HCT116 (cell line): ENCODE data around the gene RPLP1. TPM values are rescaled to one million over a fixed set of nuclear protein-coding genes. Genes with fewer than 3 reads are reported as not detected.
A peak's percentile ranks its signal among the peaks of the same experiment; 100 is the strongest.

Source experiments
- ATAC-seq: fragments of 200-7000 bp; cut with Tn5 transposase; 2 replicates; pipeline ENCODE4 v1.9.1; 2020; ENCODE audit warnings: mild to moderate bottlenecking, moderate library complexity
- BruUV-seq: library from RNA; stranded (reverse); fragments of 400-500 nt; replicated peaks from 2 replicates; lab custom pipeline; 2021; lab: Mats Ljungman, UMichigan
- CTCF ChIA-PET: fragments of 300-600 bp; sonication (Branson Sonifier 250); formaldehyde crosslinking; loops from one replicate; lab custom pipeline; 2021; ENCODE audit warnings: antibody characterized with exemption; lab: Charles Lee
- POLR2A ChIA-PET: fragments of 300-600, 350-600 bp; sonication (Branson Sonifier 250); formaldehyde crosslinking; loops from one replicate; lab custom pipeline; 2021; ENCODE audit warnings: antibody characterized with exemption; lab: Charles Lee
- RAD21 ChIA-PET, 2 experiments: fragments of 300-600 bp; sonication (Branson Sonifier 250); formaldehyde crosslinking; loops; one replicate each; lab custom pipeline; 2023; ENCODE audit warnings: low total read pairs in 2 of 2; ENCODE audit not compliant: uncharacterized antibody in 2 of 2, unreplicated experiment in 2 of 2, low non-redundant PET in 1 of 2; lab: Charles Lee
- DNase-seq: peaks from one replicate; pipeline ENCODE4 v3.0.0-alpha.2; 2010; ENCODE audit warnings: low read depth, low spot score
- H2AFZ ChIP-seq: fragments of 200-600 bp; shearing (Covaris generic), sonication (generic); 2 replicates; pipeline ENCODE4 v1.6.1; 2017; ENCODE audit warnings: low read depth, mixed run types, mixed read lengths, antibody characterized with exemption, low read length; ENCODE audit not compliant: poor library complexity, severe bottlenecking
- H3K27ac ChIP-seq: 2 replicates; pipeline ENCODE4 v1.5.1; 2012; ENCODE audit warnings: low read depth, low read length
- H3K27me3 ChIP-seq: fragments of 200-600 bp; sonication (generic); 2 replicates; pipeline ENCODE4 v1.6.1; 2016; ENCODE audit warnings: mixed run types, low read length, mixed read lengths; ENCODE audit not compliant: insufficient read depth
- H3K36me3 ChIP-seq, 2 experiments: fragments of 200-500 bp in 1 of 2; fragments of 200-600 bp in 1 of 2; sonication (Bioruptor generic) in 1 of 2; sonication (generic) in 1 of 2; 2 replicates each; pipeline versions ENCODE4 v1.5.1 to v1.6.1; 2014 to 2016; ENCODE audit warnings: low read length in 2 of 2, inconsistent platforms in 1 of 2, mixed read lengths in 1 of 2, mixed run types in 1 of 2; ENCODE audit not compliant: insufficient read depth in 2 of 2, control insufficient read depth in 1 of 2
- H3K4me1 ChIP-seq, 2 experiments: fragments of 200-600 bp in 1 of 2; sonication (generic) in 1 of 2; 2 replicates each; pipeline versions ENCODE4 v1.5.1 to v1.6.1; 2012 to 2017; ENCODE audit warnings: low read length in 2 of 2, inconsistent platforms in 1 of 2, mild to moderate bottlenecking in 1 of 2, mixed read lengths in 1 of 2, mixed run types in 1 of 2, moderate library complexity in 1 of 2; ENCODE audit not compliant: insufficient read depth in 2 of 2, control insufficient read depth in 1 of 2
- H3K4me2 ChIP-seq: fragments of 200-600 bp; sonication (generic); 2 replicates; pipeline ENCODE4 v1.6.1; 2017; ENCODE audit warnings: mixed run types, low read length, mixed read lengths
- H3K4me3 ChIP-seq, 2 experiments: fragments of 200-600 bp in 1 of 2; sonication (generic) in 1 of 2; replicated peaks in 1 of 2; 2 replicates each; pipeline ENCODE4 v1.5.1; 2011 to 2016; ENCODE audit warnings: low read length in 2 of 2, control low read depth in 1 of 2, low read depth in 1 of 2, mild to moderate bottlenecking in 1 of 2, mixed read lengths in 1 of 2, mixed run types in 1 of 2
- H3K79me2 ChIP-seq: fragments of 200-600 bp; sonication (generic); 2 replicates; pipeline ENCODE4 v1.6.1; 2017; ENCODE audit warnings: mild to moderate bottlenecking, mixed run types, low read length, moderate library complexity, mixed read lengths; ENCODE audit not compliant: insufficient read depth
- H3K9ac ChIP-seq: fragments of 200-600 bp; sonication (generic); 2 replicates; pipeline ENCODE4 v1.6.1; 2016; ENCODE audit warnings: low read length, mixed read lengths
- H3K9me2 ChIP-seq: fragments of 200-600 bp; sonication (generic), shearing (Covaris generic); 2 replicates; pipeline ENCODE4 v1.6.1; 2017; ENCODE audit warnings: mixed run types, mild to moderate bottlenecking, moderate library complexity; ENCODE audit not compliant: insufficient read depth
- H3K9me3 ChIP-seq, 2 experiments: fragments of 200-500 bp in 1 of 2; fragments of 200-600 bp in 1 of 2; sonication (Bioruptor generic) in 1 of 2; sonication (generic) in 1 of 2; 2 replicates each; pipeline ENCODE4 v1.6.1; 2014 to 2017; ENCODE audit warnings: low read length in 2 of 2, mixed read lengths in 2 of 2, inconsistent platforms in 1 of 2, low read depth in 1 of 2, mild to moderate bottlenecking in 1 of 2, mixed run types in 1 of 2, moderate library complexity in 1 of 2; ENCODE audit not compliant: control insufficient read depth in 1 of 2, insufficient read depth in 1 of 2
- H4K20me1 ChIP-seq: fragments of 200-600 bp; sonication (generic), shearing (Covaris generic); 2 replicates; pipeline ENCODE4 v1.6.1; 2017; ENCODE audit warnings: mixed run types, mild to moderate bottlenecking, moderate library complexity; ENCODE audit not compliant: insufficient read depth
- CBX3 ChIP-seq: IDR thresholded peaks from 2 replicates; pipeline ENCODE4 v1.6.1; 2012; ENCODE audit warnings: low read depth
- CTCF ChIP-seq, 3 experiments: fragments of 200-600 bp in 1 of 3; sonication (generic) in 1 of 3; IDR thresholded peaks in 2 of 3; conservative IDR thresholded peaks in 1 of 3; 2 replicates each; pipeline ENCODE4 v1.5.1; 2012 to 2017; ENCODE audit warnings: low read depth in 2 of 3, low read length in 2 of 3, antibody characterized with exemption in 1 of 3, borderline replicate concordance in 1 of 3, control low read depth in 1 of 3, mild to moderate bottlenecking in 1 of 3, mixed read lengths in 1 of 3, mixed run types in 1 of 3, moderate library complexity in 1 of 3; ENCODE audit not compliant: insufficient read depth in 1 of 3
- EZH2phosphoT487 ChIP-seq: fragments of 200-600 bp; IDR thresholded peaks from 2 replicates; pipeline ENCODE4 v1.6.1; 2018; ENCODE audit warnings: antibody characterized with exemption, borderline replicate concordance
- JUND ChIP-seq: IDR thresholded peaks from 2 replicates; pipeline ENCODE4 v1.6.1; 2012
- RAD21 ChIP-seq: IDR thresholded peaks from 2 replicates; pipeline ENCODE4 v1.6.1; 2012; ENCODE audit warnings: low read depth, mild to moderate bottlenecking
- SIN3A ChIP-seq: IDR thresholded peaks from 2 replicates; pipeline ENCODE4 v1.6.1; 2012; ENCODE audit warnings: low read depth
- SRF ChIP-seq: IDR thresholded peaks from 2 replicates; pipeline ENCODE4 v1.6.1; 2012; ENCODE audit warnings: low read depth
- intact Hi-C: fragments of 100-400 bp; cut with micrococcal nuclease; formaldehyde crosslinking; loops from 2 replicates; pipeline ENCODE4 v1.10.0; 2022
- total RNA-seq: library from RNA; stranded (reverse); gene quantifications from one replicate; pipeline ENCODE4 v1.2.1, GENCODE V29; 2021; ENCODE audit not compliant: unreplicated experiment

The RPLP1 gene
- total RNA-seq, 1 experiment from 2014 or later = 3,138 TPM

DNA sequence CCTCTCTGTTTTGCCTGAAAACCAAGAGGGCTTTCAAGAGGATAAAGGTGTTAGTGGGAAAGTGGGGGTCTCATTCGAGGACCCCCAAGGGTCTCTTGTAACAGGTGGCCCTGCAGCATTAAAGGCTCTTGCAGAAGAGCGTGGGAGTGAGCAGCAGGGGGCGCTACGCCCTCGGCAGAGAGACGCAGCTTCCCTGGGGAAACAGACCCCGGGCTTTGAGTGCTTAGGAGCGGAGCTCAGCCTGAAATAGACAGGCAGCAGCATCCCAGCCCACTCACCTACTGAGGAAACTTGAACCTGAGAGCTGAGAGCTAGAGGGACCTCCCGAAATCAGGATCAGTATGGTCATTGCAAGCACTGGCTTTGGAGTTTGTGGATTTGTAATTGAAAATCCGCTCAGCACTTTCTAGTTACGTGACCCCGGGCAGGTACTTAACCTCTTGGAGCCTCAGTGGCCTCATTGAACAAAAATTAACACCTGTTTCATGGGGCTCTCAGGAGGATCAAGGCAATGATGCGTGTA, 25.7 kb downstream of the RPLP1 start:
- H3K4me3 ChIP-seq = no peak overlapping the region
- intact Hi-C loops = loop anchor here (5.0 kb wide), 4 partner anchors 99 to 1009 kb away; no protein-coding TSS in a partner anchor
- no peaks in the 10 kb centered on the region for H4K20me1 ChIP-seq
- H3K27ac ChIP-seq = no peak overlapping the region
- H3K9me3 ChIP-seq = no peaks in the 10 kb centered on the region
- H3K27me3 ChIP-seq = no peaks in the 10 kb centered on the region
- ChIA-PET POLR2A (no interaction called here), RAD21 (interaction anchor here in 1 of 2 experiments (0.6 kb wide), 1 partner anchor 249 kb away, joined by 3 read pairs; no protein-coding TSS in a partner anchor), CTCF (interaction anchor here (0.6 to 3.3 kb wide), 13 partner anchors 9 to 1248 kb away, joined by 3 to 19 read pairs (median 4); no protein-coding TSS in a partner anchor)
- DNase-seq (peak; percentile 37), ATAC-seq (peak; percentile 71)
- no peaks in the 10 kb centered on the region for H3K4me1 ChIP-seq
- BruUV-seq = no TSS peak
- peak overlapping the region; percentile 79 for H2AFZ ChIP-seq
- no peaks in the 10 kb centered on the region for H3K79me2 ChIP-seq
- TF ChIP-seq CTCF (IDR thresholded peaks at IDR 0.05 in 2 of 3, conservative IDR thresholded peaks at IDR 0.05 in 1 of 3; ENCODE audit: borderline replicate concordance in 1 of 3, insufficient read depth in 1 of 3, low read depth in 2 of 3, low read length in 2 of 3) = peak; percentile 59 to 95 (median 95); a peak in 5 of 6 replicates
- TF ChIP-seq RAD21 = peak; percentile 85
- TF ChIP-seq SRF = no peak
- H3K36me3 ChIP-seq = no peaks in the 10 kb centered on the region
- H3K9me2 ChIP-seq = no peaks in the 10 kb centered on the region
- H3K9ac ChIP-seq = no peak overlapping the region
- H3K4me2 ChIP-seq = no peak overlapping the region

DNA sequence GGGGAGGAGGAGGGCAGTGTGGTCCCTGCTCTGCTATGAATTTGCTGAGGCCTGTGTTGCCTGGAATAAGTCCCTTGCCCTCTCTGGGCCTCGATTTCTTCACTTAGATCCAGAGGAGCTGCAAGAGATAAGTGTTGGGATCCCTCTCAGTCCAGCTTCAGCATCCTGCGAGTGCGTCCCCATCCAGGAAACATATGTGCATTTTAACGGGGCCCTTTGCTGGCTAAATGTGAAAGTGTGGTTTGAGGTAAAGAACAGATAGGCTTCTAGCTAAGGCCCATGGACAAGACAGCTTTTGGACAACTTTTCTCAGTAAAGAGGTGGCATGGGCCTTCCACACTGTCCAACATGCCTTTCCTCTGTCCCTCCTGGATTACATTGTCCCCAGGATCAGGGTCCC, 26.5 kb downstream of the RPLP1 start:
- POLR2A ChIA-PET = no interaction called here
- H3K27ac ChIP-seq = no peak overlapping the region

More for the DNA sequence above, 26.5 kb downstream of the RPLP1 start:
- ChIA-PET CTCF (interaction anchor here (0.9 to 2.1 kb wide), 5 partner anchors 17 to 1090 kb away, joined by 3 to 10 read pairs (median 4); no protein-coding TSS in a partner anchor), RAD21 (no interaction called here)
- H3K36me3 ChIP-seq = no peaks in the 10 kb centered on the region
- H3K27me3 ChIP-seq = no peaks in the 10 kb centered on the region
- no peaks in the 10 kb centered on the region for H3K79me2 ChIP-seq
- H4K20me1 ChIP-seq = no peaks in the 10 kb centered on the region
- intact Hi-C loops = loop anchor here (5.0 kb wide), 4 partner anchors 98 to 1008 kb away; no protein-coding TSS in a partner anchor
- H2AFZ ChIP-seq = no peak overlapping the region
- H3K9me3 ChIP-seq = no peaks in the 10 kb centered on the region
- H3K9ac ChIP-seq = no peak overlapping the region
- no TSS peak for BruUV-seq
- H3K4me2 ChIP-seq = no peak overlapping the region
- no peaks in the 10 kb centered on the region for H3K4me1 ChIP-seq
- no peak overlapping the region for H3K4me3 ChIP-seq
- H3K9me2 ChIP-seq = no peaks in the 10 kb centered on the region
- ATAC-seq (no peak), DNase-seq (no peak)
- TF ChIP-seq SRF = no peak
- no peak for TF ChIP-seq CBX3
- TF ChIP-seq JUND = no peak
- TF ChIP-seq SIN3A = no peak
- TF ChIP-seq EZH2phosphoT487 = no peak
